Hematopoietic multipotent progenitor cell treated with erythropoietin and hydrocortisone succinate and interleukin-3 and kit ligand, for 8 days (in vitro differentiated cells): Measurements from ENCODE around the gene ACSF3.

Source experiments
- DNase-seq: peaks from one replicate; pipeline ENCODE4 v3.0.0-alpha.2; 2015

ACSF3 gene

DNA sequence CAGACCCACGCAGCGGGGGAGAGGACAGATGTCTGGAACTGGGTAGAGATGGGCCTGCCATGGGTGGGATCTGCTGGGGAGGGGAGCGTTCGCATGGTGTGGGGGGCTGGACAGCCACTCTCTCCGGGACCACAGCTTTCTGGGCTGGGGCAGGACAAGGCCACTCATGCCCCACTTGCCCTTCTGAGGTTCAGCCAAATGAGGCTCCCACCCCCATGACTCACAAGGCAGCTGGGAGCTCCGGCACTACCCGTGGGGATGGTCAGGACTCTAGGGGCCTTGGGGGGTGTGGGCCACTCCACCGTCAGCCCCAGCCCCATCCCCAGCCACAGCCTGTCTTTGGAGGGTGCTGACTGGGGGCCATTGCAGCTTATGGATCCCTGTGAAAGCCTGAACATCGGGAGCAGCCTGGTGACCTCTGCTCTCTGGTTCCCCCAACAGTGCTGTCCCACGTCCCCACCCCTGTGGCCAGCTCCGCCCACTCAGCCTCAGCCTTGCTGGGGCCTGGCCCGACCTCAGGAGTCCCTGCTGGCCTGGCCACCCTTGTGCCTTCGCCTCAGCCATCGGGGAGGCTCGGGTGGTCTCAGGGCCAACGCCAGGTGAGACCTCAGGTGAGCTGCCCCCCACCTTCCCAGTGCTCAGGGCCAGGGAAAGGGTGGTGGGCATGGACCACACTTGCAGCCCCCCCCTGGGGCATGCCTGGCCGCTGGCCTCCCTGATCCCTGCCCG lies 73.2 kb downstream of the ACSF3 start:
- no peak for DNase-seq

DNA sequence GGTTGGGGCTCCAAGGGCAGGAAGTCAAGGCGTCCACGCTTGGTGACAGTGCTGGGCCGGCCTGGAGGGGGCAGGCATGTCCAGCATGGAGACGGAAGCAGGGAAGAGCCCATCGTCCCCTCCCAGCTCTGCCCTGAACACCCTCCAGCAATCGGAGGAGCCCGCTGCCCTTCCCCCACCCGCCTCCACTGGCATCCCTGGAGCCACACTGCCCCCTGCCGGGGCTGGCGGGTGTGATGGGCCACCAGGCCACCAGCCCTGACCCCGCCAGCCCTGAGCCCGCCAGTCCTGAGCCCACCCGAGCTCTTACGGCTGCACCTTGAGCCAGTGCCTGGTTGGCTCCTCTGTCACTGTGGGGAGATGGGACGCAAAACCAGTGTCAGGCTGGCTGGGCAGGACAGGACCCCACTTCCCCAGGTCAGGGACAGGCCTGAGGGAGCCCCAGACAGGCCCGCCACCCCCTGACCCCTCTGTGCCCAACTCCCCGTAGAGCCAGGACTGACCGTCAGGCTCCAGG lies 73.8 kb downstream of the ACSF3 start:
- DNase-seq = peak; percentile 78

DNA sequence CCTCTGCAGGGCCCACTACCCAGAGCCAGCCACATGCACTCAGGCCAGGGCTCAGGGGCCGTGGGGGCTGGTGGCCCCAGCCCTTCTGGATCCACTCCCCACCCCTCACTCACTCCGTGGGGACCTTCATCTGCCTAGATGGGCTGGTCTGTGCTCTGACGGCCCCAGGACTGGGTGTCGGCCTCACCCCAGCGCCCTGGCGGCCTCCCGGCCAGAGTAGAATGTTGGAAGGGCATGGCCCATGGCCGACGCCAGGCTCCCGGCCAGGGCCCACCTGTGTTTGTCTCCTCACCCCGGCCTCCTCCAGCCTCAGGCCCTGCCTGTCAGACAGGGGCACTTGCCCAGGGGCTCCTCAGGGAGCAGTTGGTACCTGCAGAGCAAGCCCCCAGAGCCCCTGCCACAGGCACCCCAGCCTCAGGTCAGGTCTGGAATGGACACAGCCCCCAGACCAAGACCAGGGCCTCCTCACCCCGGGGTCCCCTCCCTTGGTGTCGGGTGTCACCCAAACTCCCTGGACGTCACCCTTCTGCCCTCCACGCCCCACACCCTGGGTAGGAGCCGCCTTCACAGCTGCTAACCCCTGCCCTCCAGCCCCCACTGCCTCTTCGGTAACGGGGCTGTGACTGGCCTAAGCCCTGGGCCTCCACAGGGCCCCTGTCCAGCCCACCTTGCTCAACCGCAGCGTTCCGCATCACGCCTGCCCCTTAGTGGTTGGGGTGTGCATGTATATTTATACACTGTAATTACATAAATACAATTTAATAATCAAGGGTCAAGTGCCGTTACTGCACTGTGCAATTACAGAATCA lies 74.9 kb downstream of the ACSF3 start:
- DNase-seq = no peak

GRCh38 chr16:89169778-89170177 lies 76.1 kb downstream of the ACSF3 start:
- DNase-seq = no peak

GRCh38 chr16:89170346-89171215 lies 76.9 kb downstream of the ACSF3 start:
- DNase-seq = no peak

- DNase-seq = peak; percentile 92
Measured at GRCh38 chr16:89171216-89172170, 77.8 kb downstream of the ACSF3 start, which contains the start of gene CDH15. TSS of gene CDH15 (plus strand) at chr16:89171748. CDS start at chr16:89171832, 84 bp downstream.

- DNase-seq = no peak
Measured at GRCh38 chr16:89172171-89172527, 78.5 kb downstream of the ACSF3 start.

GRCh38 chr16:89172528-89173173 lies 79.0 kb downstream of the ACSF3 start:
- no peak for DNase-seq

- no peak for DNase-seq
Measured at GRCh38 chr16:89173174-89173921, 79.7 kb downstream of the ACSF3 start.

DNA sequence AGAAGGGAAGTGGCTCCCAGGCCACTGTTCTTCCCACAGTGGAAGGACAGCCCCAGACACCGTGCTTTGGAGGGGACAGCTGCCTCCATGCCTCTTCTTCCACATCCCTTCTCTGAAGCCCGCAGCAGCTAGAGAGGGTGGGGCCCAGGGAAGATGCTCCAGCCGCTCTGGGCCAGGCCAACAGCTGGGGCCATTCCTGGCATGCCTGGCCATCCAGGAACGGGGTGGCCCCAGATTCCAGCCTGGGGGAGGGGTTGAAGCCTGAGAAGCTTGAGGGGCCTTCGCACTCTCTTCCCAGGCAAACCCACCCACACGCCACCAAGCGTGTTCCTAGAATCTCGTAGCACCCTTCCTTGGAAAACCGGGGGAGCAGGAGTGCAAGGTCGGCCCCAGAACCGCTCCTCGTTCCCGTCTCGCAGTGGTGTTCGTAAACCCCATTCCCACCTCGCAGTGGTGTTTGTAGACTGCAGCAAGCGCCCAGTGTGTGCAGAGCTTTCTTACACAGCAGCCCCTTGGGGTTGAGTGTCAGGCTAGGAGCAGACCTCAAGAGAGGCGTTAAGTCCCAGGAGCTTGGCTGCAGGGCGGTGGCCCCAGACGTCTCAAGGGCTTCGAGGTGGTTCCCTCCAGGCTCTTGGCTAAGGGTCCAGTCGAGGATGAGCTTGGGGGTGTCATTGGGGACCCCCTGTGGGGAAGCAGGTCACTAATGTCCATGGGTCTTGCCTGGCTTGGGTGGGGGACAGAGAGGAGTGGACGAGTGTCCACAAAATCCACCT lies 80.6 kb downstream of the ACSF3 start:
- DNase-seq = no peak

DNA sequence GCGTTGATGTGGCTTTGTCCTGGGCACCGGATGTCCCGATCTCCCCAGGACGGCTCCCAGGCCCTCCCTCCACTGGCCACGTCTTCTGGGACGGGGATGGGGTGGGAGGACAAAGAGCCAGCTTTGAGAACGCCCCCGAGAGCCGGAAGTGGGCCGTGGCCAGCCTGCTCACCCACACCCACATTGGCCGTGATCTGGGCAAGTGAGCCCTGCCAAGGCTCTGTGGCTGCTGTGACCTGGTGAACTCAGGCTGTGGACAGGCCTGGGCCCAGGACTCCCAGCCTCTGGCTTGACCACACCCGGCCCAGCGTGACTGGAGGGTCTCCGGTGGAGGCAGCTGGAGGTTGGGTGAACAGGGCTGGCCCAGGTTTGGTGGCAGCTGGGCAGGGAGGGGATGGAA lies 81.2 kb downstream of the ACSF3 start:
- DNase-seq = no peak

GRCh38 chr16:89175280-89176146 lies 81.9 kb downstream of the ACSF3 start:
- DNase-seq = no peak

- no peak for DNase-seq
Measured at GRCh38 chr16:89176147-89176690, 82.6 kb downstream of the ACSF3 start.

- DNase-seq = no peak
Measured at GRCh38 chr16:89176717-89177116, 83.1 kb downstream of the ACSF3 start.

DNA sequence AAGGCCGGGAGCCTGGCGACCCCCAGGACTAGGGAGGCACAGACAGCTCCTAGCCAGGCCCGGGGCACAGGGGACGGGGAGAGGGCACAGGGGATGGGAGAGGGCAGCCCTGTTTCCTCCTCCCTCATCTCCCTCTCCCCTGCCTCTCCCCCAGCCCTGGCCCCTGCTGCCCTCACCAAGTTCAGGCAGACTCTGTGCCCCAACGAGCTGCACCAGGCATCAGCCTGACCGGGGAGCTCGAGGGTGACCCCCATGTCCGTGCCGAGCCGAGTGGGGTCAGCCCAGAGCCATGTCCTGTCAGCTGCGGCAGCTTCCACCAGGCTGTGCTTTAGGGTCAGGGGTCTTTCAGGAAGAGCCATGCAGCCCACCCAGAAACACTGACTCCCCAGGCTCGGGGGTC lies 83.8 kb downstream of the ACSF3 start:
- DNase-seq = no peak

GRCh38 chr16:89178453-89179147 lies 84.9 kb downstream of the ACSF3 start:
- no peak for DNase-seq

GRCh38 chr16:89179148-89179484 lies 85.5 kb downstream of the ACSF3 start:
- DNase-seq = no peak
